CD4-positive, alpha-beta T cell treated with Interleukin-15 for 1 hour (primary cell): ENCODE data around the gene LPIN2.
"Not testable (repeated sequence)": the region's sequence is repeated elsewhere in the genome, so short reads cannot be mapped to it uniquely, and the experiment has no call there.

ENCODE experiments used
- DNase-seq: peaks from one replicate; pipeline ENCODE4 v3.0.0-alpha.2; 2020

The LPIN2 gene

GRCh38 chr18:3013024-3013804, at the start of gene LPIN2:
TSS of gene LPIN2 (minus strand) at chr18:3013144. CDS start at chr18:2960840, 52,304 bp downstream.
- peak; percentile 98 for DNase-seq

- peak; percentile 43 for DNase-seq
Measured at GRCh38 chr18:3061581-3062312, 48.8 kb upstream of the LPIN2 start.

- peak; percentile 55 for DNase-seq
Measured at GRCh38 chr18:3060667-3061580, 48.0 kb upstream of the LPIN2 start.

GRCh38 chr18:3059272-3059671, 46.3 kb upstream of the LPIN2 start:
- DNase-seq = peak; percentile 49

- DNase-seq = no peak
Measured at GRCh38 chr18:3058328-3059191, 45.6 kb upstream of the LPIN2 start.

GRCh38 chr18:3057526-3057925, 44.6 kb upstream of the LPIN2 start:
- no peak for DNase-seq

- no peak for DNase-seq
Measured at GRCh38 chr18:3056311-3056710, 43.4 kb upstream of the LPIN2 start.

GRCh38 chr18:3055816-3056215, 42.9 kb upstream of the LPIN2 start:
- DNase-seq = no peak

- no peak for DNase-seq
Measured at GRCh38 chr18:3055186-3055728, 42.3 kb upstream of the LPIN2 start.

- no peak for DNase-seq
Measured at GRCh38 chr18:3054780-3055179, 41.8 kb upstream of the LPIN2 start.

- DNase-seq = no peak
Measured at GRCh38 chr18:3054214-3054613, 41.3 kb upstream of the LPIN2 start.

GRCh38 chr18:3053081-3053480, 40.1 kb upstream of the LPIN2 start:
- no peak for DNase-seq

- DNase-seq = no peak
Measured at GRCh38 chr18:3052411-3052758, 39.4 kb upstream of the LPIN2 start.

- no peak for DNase-seq
Measured at GRCh38 chr18:3051718-3052410, 38.9 kb upstream of the LPIN2 start.

GRCh38 chr18:3049897-3050454, 37.0 kb upstream of the LPIN2 start:
- not testable (repeated sequence) for DNase-seq

- no peak for DNase-seq
Measured at GRCh38 chr18:3048820-3049349, 35.9 kb upstream of the LPIN2 start.

- no peak for DNase-seq
Measured at GRCh38 chr18:3048121-3048520, 35.2 kb upstream of the LPIN2 start.

GRCh38 chr18:3046216-3046808, 33.4 kb upstream of the LPIN2 start:
- DNase-seq = no peak

GRCh38 chr18:3044931-3045698, 32.2 kb upstream of the LPIN2 start:
- no peak for DNase-seq

- DNase-seq = no peak
Measured at GRCh38 chr18:3042379-3042778, 29.4 kb upstream of the LPIN2 start.
